OCI-LY3 (cell line): ENCODE data around the gene RPS6KA1.

Experiments used
- CTCF ChIP-seq: fragments of 200-600, 300-600 bp; sonication (generic); IDR thresholded peaks from 2 replicates; pipeline ENCODE4 v1.5.1; 2014; ENCODE audit warnings: antibody characterized with exemption, low read length, low read depth
- EZH2phosphoT487 ChIP-seq: fragments of 200-600 bp; shearing (Covaris generic); IDR thresholded peaks from 2 replicates; pipeline ENCODE4 v1.6.1; 2018; ENCODE audit warnings: antibody characterized with exemption, mixed run types, low read depth

GRCh38 chr1:26524181-26524580 is 5.4 kb upstream of the RPS6KA1 start:
- TF ChIP-seq CTCF (no peak), EZH2phosphoT487 (no peak)
